Neural cell (in vitro differentiated cells): Measurements from ENCODE around the gene ZNF385C. TPM values are rescaled to one million over a fixed set of nuclear protein-coding genes. Genes with fewer than 3 reads are reported as not detected.

Source experiments
- H2AFZ ChIP-seq: fragments of 200-600, 300-800 bp; sonication (generic), shearing (Covaris generic); 2 replicates; pipeline ENCODE4 v1.6.0; 2014; ENCODE audit warnings: low read depth, mild to moderate bottlenecking, antibody characterized with exemption, low read length, moderate library complexity
- H3F3A ChIP-seq: fragments of 200-600 bp; shearing (Covaris generic); 2 replicates; pipeline ENCODE4 v1.6.1; 2016; ENCODE audit warnings: mild to moderate bottlenecking, moderate library complexity, mixed read lengths, antibody characterized with exemption, low read length; ENCODE audit not compliant: insufficient read depth, poor library complexity, severe bottlenecking
- H3K27ac ChIP-seq: fragments of 200-600, 300-800 bp; sonication (generic), shearing (Covaris generic); 2 replicates; pipeline ENCODE4 v1.5.1; 2014; ENCODE audit warnings: mild to moderate bottlenecking, low read length, moderate library complexity
- H3K27me3 ChIP-seq: fragments of 300-800, 200-600 bp; sonication (generic), shearing (Covaris generic); 2 replicates; pipeline ENCODE4 v1.6.0; 2014; ENCODE audit warnings: mild to moderate bottlenecking, low read depth, low read length, moderate library complexity; ENCODE audit not compliant: insufficient read depth
- H3K36me3 ChIP-seq: fragments of 300-800, 200-600 bp; sonication (generic), shearing (Covaris generic); 2 replicates; pipeline ENCODE4 v1.5.1; 2014; ENCODE audit warnings: mild to moderate bottlenecking, antibody characterized with exemption, low read length, moderate library complexity; ENCODE audit not compliant: insufficient read depth
- H3K4me2 ChIP-seq: fragments of 300-800, 200-600 bp; sonication (generic), shearing (Covaris generic); 2 replicates; pipeline ENCODE4 v1.6.0; 2014; ENCODE audit warnings: mild to moderate bottlenecking, low read length
- H3K4me3 ChIP-seq: fragments of 300-800, 200-600 bp; sonication (generic), shearing (Covaris generic); 2 replicates; pipeline ENCODE4 v1.5.1; 2014; ENCODE audit warnings: mild to moderate bottlenecking, low read length, moderate library complexity
- H3K79me2 ChIP-seq: fragments of 200-600 bp; shearing (Covaris generic); replicated peaks from 2 replicates; pipeline ENCODE4 v1.6.0; 2014; ENCODE audit warnings: mild to moderate bottlenecking, low read length, moderate library complexity; ENCODE audit not compliant: insufficient read depth
- H3K9ac ChIP-seq: fragments of 300-800, 200-600 bp; sonication (generic), shearing (Covaris generic); 2 replicates; pipeline ENCODE4 v1.6.1; 2016; ENCODE audit warnings: mild to moderate bottlenecking, low read length, mixed read lengths
- H3K9me2 ChIP-seq: fragments of 200-600 bp; shearing (Covaris generic); 2 replicates; pipeline ENCODE4 v1.6.1; 2016; ENCODE audit warnings: mild to moderate bottlenecking, low read length, mixed read lengths; ENCODE audit not compliant: insufficient read depth
- H3K9me3 ChIP-seq: fragments of 200-600, 300-800 bp; sonication (generic), shearing (Covaris generic); 2 replicates; pipeline ENCODE4 v1.6.1; 2016; ENCODE audit warnings: mild to moderate bottlenecking, mixed run types, low read length, moderate library complexity, mixed read lengths
- H4K20me1 ChIP-seq: fragments of 200-600 bp; shearing (Covaris generic); 2 replicates; pipeline ENCODE4 v1.6.1; 2016; ENCODE audit warnings: mild to moderate bottlenecking, mixed run types; ENCODE audit not compliant: insufficient read depth
- EP300 ChIP-seq: fragments of 450-650 bp; conservative IDR thresholded peaks from 2 replicates; pipeline ENCODE4 v1.6.1; 2014; ENCODE audit warnings: antibody characterized with exemption, mild to moderate bottlenecking, moderate library complexity; ENCODE audit not compliant: poor library complexity, severe bottlenecking
- EZH2 ChIP-seq: fragments of 200-600, 300-800 bp; shearing (Covaris generic), sonication (generic); IDR thresholded peaks from 2 replicates; pipeline ENCODE4 v1.6.1; 2014; ENCODE audit warnings: antibody characterized with exemption, low read length, borderline replicate concordance, mild to moderate bottlenecking; ENCODE audit not compliant: insufficient read depth, poor library complexity, severe bottlenecking
- MXI1 ChIP-seq: fragments of 450-650 bp; conservative IDR thresholded peaks from 2 replicates; pipeline ENCODE4 v1.6.1; 2014; ENCODE audit warnings: antibody characterized with exemption, mild to moderate bottlenecking; ENCODE audit not compliant: poor library complexity, severe bottlenecking
- POLR2AphosphoS5 ChIP-seq: IDR thresholded peaks from 2 replicates; pipeline ENCODE4 v1.6.1; 2012
- RAD21 ChIP-seq: fragments of 450-650 bp; conservative IDR thresholded peaks from 2 replicates; pipeline ENCODE4 v1.6.1; 2014; ENCODE audit warnings: antibody characterized with exemption, mild to moderate bottlenecking, moderate library complexity
- SMC3 ChIP-seq: fragments of 450-650 bp; conservative IDR thresholded peaks from 2 replicates; pipeline ENCODE4 v1.6.1; 2014; ENCODE audit warnings: antibody characterized with exemption, mild to moderate bottlenecking, moderate library complexity; ENCODE audit not compliant: poor library complexity
- TAF1 ChIP-seq: IDR thresholded peaks from 2 replicates; pipeline ENCODE4 v1.6.1; 2012; ENCODE audit warnings: low read depth
- polyA plus RNA-seq: library from polyadenylated mRNA; depleted of rRNA; stranded (reverse); fragments of >200 nt; gene quantifications from 2 replicates; pipeline ENCODE4 v1.2.3, GENCODE V29; 2014
- TF ChIP-seq, protein P1 (sequence below): IDR thresholded peaks from 2 replicates; pipeline ENCODE4 v1.6.1; 2012; ENCODE audit warnings: borderline replicate concordance
- TF ChIP-seq, protein P2 (sequence below): fragments of 450-650 bp; IDR thresholded peaks from 2 replicates; pipeline ENCODE4 v1.5.1; 2014; ENCODE audit warnings: antibody characterized with exemption, mild to moderate bottlenecking, moderate library complexity; ENCODE audit not compliant: poor library complexity, severe bottlenecking

ZNF385C gene
- polyA plus RNA-seq, 1 donor from 2014 or later = 0.69 TPM

DNA sequence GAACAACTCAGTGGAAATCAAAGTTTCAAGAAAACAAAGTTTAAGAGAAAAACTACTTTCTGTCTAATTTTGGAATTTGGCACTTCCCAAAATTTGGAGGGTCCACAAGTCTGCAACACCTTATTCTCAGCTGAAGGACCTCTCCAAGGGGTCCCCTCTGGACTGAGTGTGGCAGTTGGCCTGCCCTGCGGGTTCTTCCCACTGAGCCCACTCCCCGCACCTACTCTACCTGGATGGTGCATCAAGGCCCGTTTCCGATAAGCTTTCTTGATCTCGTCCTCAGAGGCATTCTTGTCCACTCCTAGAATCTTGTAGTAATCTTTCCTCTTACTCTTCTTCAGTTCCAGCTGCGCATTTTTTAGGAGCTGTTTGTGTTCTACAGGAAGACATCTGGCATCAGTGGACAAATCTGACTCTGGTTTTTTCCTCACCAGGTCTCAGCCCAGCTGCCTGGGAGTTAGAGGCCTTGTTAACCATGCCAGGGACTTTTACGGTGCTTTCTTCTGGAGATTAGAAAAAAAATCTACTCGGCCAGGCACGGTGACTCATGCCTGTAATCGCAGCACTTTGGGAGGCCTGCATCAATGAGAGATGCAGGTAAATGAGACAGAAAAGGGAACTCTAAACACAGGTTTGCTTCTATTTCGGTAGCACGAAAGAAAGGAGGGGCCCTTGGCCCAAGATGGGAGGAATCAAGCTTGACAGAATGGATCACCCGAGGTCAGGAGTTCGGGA lies 116.1 kb downstream of the ZNF385C start:
- no peak overlapping the region for H3K4me2 ChIP-seq
- H3K4me3 ChIP-seq = no peak overlapping the region
- no peaks in the 10 kb centered on the region for H3K9me2 ChIP-seq
- H3K79me2 ChIP-seq = no peaks in the 10 kb centered on the region
- H3K27ac ChIP-seq = no peak overlapping the region
- TF ChIP-seq MXI1 (no peak), EP300 (no peak), POLR2AphosphoS5 (no peak), EZH2 (no peak), RAD21 (no peak)
- TF ChIP-seq, protein P1, sequence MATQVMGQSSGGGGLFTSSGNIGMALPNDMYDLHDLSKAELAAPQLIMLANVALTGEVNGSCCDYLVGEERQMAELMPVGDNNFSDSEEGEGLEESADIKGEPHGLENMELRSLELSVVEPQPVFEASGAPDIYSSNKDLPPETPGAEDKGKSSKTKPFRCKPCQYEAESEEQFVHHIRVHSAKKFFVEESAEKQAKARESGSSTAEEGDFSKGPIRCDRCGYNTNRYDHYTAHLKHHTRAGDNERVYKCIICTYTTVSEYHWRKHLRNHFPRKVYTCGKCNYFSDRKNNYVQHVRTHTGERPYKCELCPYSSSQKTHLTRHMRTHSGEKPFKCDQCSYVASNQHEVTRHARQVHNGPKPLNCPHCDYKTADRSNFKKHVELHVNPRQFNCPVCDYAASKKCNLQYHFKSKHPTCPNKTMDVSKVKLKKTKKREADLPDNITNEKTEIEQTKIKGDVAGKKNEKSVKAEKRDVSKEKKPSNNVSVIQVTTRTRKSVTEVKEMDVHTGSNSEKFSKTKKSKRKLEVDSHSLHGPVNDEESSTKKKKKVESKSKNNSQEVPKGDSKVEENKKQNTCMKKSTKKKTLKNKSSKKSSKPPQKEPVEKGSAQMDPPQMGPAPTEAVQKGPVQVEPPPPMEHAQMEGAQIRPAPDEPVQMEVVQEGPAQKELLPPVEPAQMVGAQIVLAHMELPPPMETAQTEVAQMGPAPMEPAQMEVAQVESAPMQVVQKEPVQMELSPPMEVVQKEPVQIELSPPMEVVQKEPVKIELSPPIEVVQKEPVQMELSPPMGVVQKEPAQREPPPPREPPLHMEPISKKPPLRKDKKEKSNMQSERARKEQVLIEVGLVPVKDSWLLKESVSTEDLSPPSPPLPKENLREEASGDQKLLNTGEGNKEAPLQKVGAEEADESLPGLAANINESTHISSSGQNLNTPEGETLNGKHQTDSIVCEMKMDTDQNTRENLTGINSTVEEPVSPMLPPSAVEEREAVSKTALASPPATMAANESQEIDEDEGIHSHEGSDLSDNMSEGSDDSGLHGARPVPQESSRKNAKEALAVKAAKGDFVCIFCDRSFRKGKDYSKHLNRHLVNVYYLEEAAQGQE = no peak
- TF ChIP-seq, protein P2, sequence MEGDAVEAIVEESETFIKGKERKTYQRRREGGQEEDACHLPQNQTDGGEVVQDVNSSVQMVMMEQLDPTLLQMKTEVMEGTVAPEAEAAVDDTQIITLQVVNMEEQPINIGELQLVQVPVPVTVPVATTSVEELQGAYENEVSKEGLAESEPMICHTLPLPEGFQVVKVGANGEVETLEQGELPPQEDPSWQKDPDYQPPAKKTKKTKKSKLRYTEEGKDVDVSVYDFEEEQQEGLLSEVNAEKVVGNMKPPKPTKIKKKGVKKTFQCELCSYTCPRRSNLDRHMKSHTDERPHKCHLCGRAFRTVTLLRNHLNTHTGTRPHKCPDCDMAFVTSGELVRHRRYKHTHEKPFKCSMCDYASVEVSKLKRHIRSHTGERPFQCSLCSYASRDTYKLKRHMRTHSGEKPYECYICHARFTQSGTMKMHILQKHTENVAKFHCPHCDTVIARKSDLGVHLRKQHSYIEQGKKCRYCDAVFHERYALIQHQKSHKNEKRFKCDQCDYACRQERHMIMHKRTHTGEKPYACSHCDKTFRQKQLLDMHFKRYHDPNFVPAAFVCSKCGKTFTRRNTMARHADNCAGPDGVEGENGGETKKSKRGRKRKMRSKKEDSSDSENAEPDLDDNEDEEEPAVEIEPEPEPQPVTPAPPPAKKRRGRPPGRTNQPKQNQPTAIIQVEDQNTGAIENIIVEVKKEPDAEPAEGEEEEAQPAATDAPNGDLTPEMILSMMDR = no peak
- no peaks in the 10 kb centered on the region for H3K27me3 ChIP-seq
- no peaks in the 10 kb centered on the region for H3K9me3 ChIP-seq
- H3K9ac ChIP-seq = no peak overlapping the region
- H2AFZ ChIP-seq = no peak overlapping the region
- no peaks in the 10 kb centered on the region for H4K20me1 ChIP-seq
- H3F3A ChIP-seq = no peaks in the 10 kb centered on the region
- peaks cover 5% of the 10 kb centered on the region for H3K36me3 ChIP-seq

DNA sequence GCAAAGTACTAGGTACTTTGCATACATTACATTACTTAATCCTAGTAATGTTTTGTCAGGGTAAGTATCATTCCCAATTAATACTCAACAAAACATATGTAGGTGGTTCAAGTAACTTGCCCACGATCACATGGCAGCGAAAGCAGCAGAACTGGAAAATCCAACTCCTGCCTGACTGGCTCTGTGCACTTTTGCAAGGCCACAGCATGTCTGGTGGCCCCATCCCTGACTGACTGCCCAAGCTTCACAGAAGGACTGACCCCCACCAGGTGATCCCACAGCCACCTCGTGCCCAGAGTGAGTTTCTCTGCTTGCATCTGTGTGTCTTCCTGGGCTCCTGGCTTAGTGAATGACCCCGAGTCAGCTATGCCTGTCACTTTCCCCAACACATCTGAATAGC lies 120.3 kb downstream of the ZNF385C start:
- Histone ChIP-seq H3K4me3 (no peak overlapping the region), H3K27ac (no peak overlapping the region), H3K36me3 (peaks cover 4% of the 10 kb centered on the region), H3K79me2 (no peaks in the 10 kb centered on the region), H4K20me1 (no peaks in the 10 kb centered on the region), H3K9me3 (no peaks in the 10 kb centered on the region), H3K9me2 (no peaks in the 10 kb centered on the region), H3F3A (no peaks in the 10 kb centered on the region), H3K27me3 (no peaks in the 10 kb centered on the region), H2AFZ (no peak overlapping the region), H3K4me2 (no peak overlapping the region), H3K9ac (no peak overlapping the region)
- TF ChIP-seq, protein P2 = no peak
- no peak for TF ChIP-seq RAD21
- no peak for TF ChIP-seq TAF1
- no peak for TF ChIP-seq EP300
- no peak for TF ChIP-seq POLR2AphosphoS5
- TF ChIP-seq MXI1 = no peak
- TF ChIP-seq EZH2 = no peak
- TF ChIP-seq, protein P1 = no peak
- no peak for TF ChIP-seq SMC3
